NOMO-1 treated with dmso at 0.1 percent for 144 hours (cell line): ENCODE results near the gene PLA2G7.
A peak's percentile ranks its signal among the peaks of the same experiment; 100 is the strongest.
"Not testable (repeated sequence)": the region's sequence is repeated elsewhere in the genome, so short reads cannot be mapped to it uniquely, and the experiment has no call there.

Source experiments
- DNase-seq: peaks from one replicate; lab custom pipeline; 2025; ENCODE audit not compliant: unreplicated experiment; lab: John Stamatoyannopoulos, UW

PLA2G7 gene

DNA sequence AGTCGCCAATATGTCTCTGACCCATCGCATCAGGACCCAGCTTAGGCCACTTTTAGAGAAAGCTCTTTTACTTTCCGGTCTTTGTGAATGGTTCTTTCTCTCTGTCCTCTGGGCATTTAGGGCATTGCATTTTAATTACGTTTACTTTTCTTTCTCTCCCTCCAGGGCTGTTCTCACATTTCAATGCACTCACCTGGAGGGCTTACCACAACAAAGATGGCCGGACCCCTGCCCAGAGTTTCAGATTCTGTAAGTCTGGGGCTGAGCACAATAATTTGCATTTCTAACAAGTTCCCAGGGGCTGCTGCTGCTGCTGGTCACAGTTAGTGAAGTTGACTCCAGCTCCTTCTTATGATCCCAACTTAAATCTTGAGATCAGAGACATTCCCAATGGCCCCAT lies 14.6 kb upstream of the PLA2G7 start:
- DNase-seq: no peak

DNA sequence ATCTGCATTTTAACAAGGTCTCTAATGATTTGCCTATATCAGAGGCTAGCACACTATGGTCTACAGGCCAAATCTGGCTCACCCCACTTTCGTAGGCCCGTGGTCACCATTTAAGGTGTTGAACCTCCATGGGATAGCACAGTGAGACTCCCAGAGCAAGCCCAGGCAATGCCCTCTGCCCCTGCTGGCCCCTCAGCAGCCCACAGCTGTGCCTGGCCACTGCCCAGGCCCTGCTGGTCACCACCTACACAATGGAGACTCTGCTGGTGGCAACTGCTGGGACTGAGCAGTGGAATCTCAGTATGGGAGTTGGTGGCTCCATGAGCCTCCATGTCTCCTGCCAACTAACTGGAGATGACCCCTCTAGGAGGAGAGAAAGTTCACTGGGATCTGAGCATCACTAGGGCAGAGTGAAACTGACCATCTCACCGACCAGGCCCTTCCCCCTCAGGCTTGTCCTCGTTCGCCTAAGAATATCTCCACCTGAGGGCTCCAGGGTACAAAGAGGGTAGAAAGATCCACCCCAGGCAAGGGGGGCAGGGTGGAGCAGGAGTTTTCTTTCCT lies 13.8 kb upstream of the PLA2G7 start:
- DNase-seq: no peak

- no peak for DNase-seq
Observed at GRCh38 chr6:46746696-46747095, 11.5 kb upstream of the PLA2G7 start, which contains the start of gene ANKRD66. TSS of gene ANKRD66 (plus strand) at chr6:46746933. CDS start at chr6:46751949, 5,016 bp downstream.

GRCh38 chr6:46745973-46746372 lies 10.8 kb upstream of the PLA2G7 start:
- no peak for DNase-seq

- not testable (repeated sequence) for DNase-seq
Observed at GRCh38 chr6:46744159-46744725, 9.1 kb upstream of the PLA2G7 start.

DNA sequence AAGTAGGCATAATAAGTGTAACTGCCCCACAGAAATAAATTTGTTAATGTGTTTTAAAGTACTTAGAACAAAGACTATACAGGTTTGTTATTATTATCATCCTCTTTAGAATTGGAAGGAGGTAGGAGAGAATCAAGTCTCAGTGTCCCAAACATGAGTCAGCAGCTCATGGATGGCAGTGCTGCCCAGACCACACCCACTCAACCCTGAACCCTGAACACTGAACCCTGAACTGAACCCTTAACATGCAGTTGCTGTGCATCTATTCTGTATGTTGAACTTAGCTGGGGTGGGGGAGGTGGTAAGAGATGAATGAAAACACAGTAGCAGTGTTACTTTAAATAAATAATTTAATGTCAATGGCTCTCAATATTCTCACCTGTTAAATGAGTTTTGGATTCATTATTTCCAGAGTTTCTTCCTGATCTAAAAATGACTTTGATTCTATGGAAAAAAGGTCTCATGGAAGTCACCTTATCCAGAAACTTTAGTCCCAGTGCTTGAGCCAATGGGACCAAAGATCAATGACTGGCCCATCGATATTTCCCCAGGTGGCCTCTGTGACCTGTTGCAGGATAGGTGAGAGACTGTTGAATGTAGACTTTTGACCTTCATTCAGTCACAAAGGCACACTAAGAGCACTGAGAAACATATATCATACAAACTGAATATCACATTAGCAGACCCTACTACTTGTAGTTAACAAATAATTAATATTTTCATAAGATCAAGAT lies 8.4 kb upstream of the PLA2G7 start:
- no peak for DNase-seq

GRCh38 chr6:46741910-46742309 lies 6.7 kb upstream of the PLA2G7 start:
- DNase-seq: no peak

DNA sequence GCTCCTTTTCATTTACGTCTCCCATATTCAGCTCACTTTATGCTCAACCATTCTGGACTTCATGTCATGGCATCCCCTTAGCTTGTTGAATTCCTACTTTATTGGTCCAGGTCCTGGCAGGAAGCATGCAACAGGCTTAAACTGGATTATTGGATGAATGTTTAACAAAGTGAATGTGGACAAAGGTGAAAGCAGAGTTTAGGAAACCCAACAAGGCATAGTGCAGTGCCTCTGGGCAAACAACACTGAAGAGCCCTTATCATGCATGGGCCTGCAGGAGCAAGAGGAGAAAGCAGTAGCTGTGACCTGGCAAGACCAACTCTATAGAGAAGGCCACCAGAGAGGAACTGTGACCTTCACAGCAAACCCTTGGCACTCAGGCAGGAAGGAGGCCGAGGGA lies 6.3 kb upstream of the PLA2G7 start:
- no peak for DNase-seq

DNA sequence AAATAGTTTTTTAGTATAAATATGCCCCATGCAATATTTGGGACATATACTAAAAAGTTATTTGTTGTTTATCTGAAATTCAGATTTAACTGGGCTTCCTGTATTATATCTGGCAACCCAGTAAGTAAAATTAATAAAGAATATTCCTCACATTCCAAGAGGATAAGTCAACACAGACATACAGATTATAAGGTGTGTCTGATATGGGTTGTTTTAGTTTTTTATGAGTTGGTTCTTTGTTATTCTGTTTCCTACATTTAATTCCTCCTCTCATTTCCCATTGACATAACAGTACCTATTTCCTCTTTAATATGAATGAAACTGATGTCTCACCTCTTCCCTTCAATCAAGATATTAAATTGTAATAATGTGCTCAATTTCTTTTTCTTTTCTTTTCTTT lies 1.7 kb upstream of the PLA2G7 start:
- DNase-seq: no peak

DNA sequence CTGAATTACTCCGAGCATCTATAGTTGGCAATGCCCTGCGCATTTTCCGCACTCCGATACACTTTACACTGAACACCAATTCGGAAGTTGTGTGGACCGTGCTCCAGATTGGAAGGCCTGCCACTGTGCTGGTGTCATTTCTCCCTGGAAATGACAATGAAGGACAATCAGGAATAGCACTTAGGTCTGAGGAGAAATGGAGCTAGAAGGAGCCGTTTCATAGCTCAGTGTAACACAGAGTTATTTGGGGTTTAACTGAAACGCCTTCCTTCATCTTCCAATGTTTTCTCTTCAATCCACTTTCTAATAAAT lies 501 bp upstream of the PLA2G7 start:
- DNase-seq: no peak

DNA sequence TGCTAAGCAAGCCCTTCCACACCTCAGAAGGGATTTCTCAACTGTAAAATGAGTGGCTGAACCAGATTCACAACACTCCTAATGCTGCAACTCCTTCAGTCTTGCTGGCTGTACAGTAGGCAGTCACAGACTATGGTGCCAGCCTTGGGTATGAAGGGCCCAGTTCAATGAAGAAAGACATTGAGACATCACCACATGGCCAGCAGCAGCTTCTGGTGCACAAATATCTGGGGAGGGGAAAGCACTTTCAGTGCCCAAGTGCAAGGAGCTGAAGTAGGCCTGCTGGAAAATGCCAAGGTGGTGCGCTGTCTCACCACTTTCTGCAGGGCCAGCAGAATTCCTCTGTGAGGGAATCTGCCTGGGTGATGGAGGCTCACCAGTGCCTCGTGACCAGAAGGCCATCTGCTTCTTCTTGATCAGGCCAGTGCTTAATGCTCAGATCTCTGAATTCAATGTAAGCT lies 1.8 kb downstream of the PLA2G7 start:
- no peak for DNase-seq

DNA sequence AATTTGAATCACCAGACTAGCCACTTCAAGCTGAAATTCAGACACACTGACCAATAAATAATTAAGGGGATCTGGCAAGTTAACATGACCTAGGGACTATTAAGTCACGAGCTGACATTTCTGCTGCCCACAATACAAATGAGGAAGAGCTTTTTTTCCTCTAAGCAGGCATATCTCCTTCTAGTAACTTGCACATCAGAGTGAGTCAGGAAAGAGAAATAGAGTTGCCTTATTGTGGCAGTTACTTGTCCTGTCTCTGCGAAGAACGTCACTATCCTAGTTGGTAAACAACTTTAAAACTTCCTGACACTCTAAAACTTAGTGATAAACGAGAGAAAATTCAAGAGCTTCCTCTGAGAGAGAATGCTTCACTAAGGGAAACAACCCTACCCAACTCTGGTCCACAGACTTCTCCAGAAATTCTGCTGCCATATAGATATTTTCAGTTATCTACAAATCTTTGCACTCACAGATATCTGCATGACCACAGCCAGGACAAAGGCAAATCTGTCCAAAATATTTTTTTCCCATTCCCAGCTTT lies 4.2 kb downstream of the PLA2G7 start:
- peak; percentile 56 for DNase-seq

DNA sequence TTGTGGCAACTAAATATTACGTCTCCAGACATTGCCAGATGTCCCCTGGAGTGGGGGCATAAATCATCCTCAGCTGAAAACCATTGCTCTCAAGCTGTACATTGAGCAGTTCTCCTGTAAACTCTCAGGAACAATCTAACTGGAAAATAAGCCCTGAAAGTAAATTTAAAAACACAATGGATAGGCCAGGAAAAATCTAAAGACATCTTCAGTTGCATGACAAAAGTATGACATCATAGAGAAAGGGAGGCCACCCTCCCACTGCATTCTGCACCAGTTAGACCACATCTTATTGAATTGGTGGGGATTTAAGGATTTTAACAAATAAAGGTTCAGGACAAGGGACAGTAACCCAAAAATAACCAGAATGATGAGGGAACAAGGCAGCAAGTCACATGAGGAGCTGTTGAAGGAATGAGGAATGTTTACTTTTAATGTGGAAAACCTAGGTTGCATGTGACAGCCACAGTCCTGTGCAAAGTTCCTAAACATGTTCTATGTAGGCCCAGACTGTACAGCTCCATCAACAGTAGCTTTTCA lies 5.3 kb downstream of the PLA2G7 start:
- no peak for DNase-seq

DNA sequence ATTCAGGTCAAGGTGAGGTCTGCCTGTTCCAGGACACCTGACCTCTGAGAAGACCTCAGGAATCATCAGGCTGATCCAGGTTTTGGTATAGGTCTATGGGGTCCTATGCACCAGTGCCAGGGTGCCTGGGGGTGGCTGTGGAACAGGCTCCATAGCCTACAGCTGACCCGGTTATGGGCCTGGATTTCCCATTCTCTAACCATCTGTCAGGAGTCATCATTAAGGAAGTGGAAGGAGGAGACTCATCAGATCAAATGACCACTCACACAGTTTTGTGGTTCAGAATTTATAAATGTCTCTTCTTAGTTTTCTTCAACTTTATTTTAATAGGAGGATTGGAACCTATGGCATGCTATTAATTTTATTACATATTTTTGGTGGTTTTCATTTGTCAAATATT lies 14.8 kb downstream of the PLA2G7 start:
- no peak for DNase-seq

- DNase-seq: no peak
Observed at GRCh38 chr6:46719099-46719498, 16.1 kb downstream of the PLA2G7 start.

GRCh38 chr6:46715141-46715540 lies 20.0 kb downstream of the PLA2G7 start:
- DNase-seq: peak; percentile 27

GRCh38 chr6:46711491-46711890 lies 23.7 kb downstream of the PLA2G7 start:
- DNase-seq: no peak

DNA sequence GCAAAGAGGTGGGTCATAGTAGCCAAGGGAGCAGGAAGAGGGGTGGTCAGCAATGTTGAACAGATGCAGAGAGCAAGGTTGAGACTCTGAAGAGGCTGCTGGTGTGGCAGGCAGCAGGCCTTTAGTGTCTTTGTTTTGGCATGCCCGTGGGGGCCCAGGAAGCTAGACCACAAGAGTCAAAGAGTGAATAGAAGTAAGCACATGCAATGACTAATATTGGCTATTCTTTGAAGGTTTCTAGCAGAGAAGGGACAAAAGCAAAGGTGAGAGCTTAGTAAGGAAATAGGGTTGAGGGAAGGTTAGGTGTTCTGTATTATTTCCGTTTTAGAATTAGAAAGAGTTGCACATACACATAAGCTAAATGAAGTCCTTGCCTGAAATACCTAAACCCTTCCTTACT lies 28.7 kb downstream of the PLA2G7 start:
- no peak for DNase-seq

GRCh38 chr6:46704562-46704961 lies 30.6 kb downstream of the PLA2G7 start:
- peak; percentile 40 for DNase-seq

DNA sequence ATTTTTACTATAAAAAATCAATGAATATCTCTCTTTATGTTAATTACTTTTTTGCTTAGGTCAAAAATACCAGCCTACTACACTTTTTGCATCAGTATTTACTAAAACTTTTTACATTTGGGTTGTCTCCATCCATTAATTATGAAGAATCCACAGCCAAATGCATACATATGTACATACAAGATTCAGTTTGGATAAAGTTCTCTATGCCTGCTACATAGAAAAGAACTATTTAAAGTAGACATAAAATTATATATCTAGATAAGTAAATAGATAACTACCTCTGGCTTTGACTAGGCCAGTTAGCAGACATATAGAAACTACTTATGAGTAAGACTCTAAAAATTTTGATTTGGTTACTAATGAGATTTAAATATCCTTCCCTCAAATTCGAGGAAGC lies 35.2 kb downstream of the PLA2G7 start:
- DNase-seq: no peak

DNA sequence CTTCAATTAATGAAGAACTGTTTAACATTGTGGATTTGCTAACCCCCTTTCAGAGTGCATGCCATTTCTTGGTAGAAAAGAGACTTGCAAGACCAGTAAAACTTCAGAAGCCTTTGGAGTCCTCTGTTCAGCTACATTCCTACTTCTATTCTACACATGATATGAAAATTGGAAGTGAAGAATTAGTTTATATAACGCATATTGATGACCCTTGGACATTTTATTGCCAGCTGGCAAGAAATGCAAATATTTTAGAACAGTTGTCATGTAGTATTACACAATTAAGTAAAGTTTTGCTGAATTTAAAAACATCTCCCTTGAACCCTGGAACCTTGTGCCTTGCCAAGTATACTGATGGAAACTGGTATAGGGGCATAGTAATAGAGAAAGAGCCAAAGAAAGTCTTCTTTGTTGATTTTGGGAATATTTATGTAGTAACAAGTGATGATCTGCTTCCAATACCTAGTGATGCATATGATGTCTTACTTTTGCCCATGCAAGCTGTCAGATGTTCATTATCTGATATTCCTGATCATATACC lies 44.2 kb downstream of the PLA2G7 start:
- DNase-seq: no peak
